ENCODE results near the gene POLR3G. TPM values are rescaled to one million over a fixed set of nuclear protein-coding genes. Genes with fewer than 3 reads are reported as not detected.

POLR3G gene
- total and polyA plus RNA-seq, 10 donors: 0.93 to 4.3 (median 2.2) TPM

DNA sequence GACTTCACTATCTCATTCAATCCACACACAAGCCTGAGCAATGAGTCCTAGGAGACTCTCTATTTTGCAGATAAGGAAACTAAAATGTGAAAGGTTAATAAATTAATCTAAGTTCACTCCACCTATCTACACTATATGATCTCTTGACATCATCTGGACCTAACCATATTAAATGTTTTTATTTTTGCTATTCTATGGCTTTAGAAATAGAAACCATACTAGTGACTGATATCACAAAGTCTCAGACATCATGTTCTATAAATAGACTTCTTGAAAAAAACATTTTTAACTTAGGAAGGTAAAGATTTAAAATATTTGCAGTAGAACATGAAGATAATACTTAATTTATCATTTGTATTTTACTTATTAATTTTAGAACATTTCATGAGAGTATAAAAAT lies 74.6 kb downstream of the POLR3G start:
- TF ChIP-seq CTCF (IDR thresholded peaks at IDR 0.05 in 8 of 11, conservative IDR thresholded peaks at IDR 0.05 in 3 of 11) (no peak), POLR2AphosphoS5 (IDR thresholded peaks at IDR 0.05) (no peak), POLR2A (IDR thresholded peaks at IDR 0.05) (no peak)
- Histone ChIP-seq H3K4me3 (no peak overlapping the region), H3K27me3 (replicated peaks in 1 of 7) (peaks cover 0 to 57% (median 0%) of the 10 kb centered on the region in 7 donors), H3K9me3 (no peaks in the 10 kb centered on the region), H3K36me3 (no peaks in the 10 kb centered on the region), H3K4me1 (peaks cover 0 to 5% (median 0%) of the 10 kb centered on the region in 6 donors), H3K27ac (no peak overlapping the region)
- DNase-seq: no peak
- intact Hi-C loops (cut with DNase I; ENCODE audit: low total_unique reads): no loop called here

GRCh38 chr5:90549729-90550275 lies 75.1 kb downstream of the POLR3G start:
- 40 to 69% (median 62%) methylated on average over 2 of the region's 2 CpGs for WGBS, 5 donors
- no peak overlapping the region for H3K4me3 ChIP-seq
- no peak for TF ChIP-seq POLR2A (IDR thresholded peaks at IDR 0.05)
- TF ChIP-seq CTCF (IDR thresholded peaks at IDR 0.05 in 8 of 11, conservative IDR thresholded peaks at IDR 0.05 in 3 of 11): no peak
- no peak for TF ChIP-seq POLR2AphosphoS5 (IDR thresholded peaks at IDR 0.05)
- intact Hi-C loops (cut with DNase I; ENCODE audit: low total_unique reads): no loop called here
- peaks cover 0 to 57% (median 0%) of the 10 kb centered on the region in 7 donors for H3K27me3 ChIP-seq (replicated peaks in 1 of 7)
- H3K36me3 ChIP-seq: no peaks in the 10 kb centered on the region
- H3K9me3 ChIP-seq: no peaks in the 10 kb centered on the region
- H3K27ac ChIP-seq: no peak overlapping the region
- peaks cover 0 to 5% (median 0%) of the 10 kb centered on the region in 6 donors for H3K4me1 ChIP-seq
- DNase-seq: no peak

- intact Hi-C loops (cut with DNase I; ENCODE audit: low total_unique reads): no loop called here
- Histone ChIP-seq H3K36me3 (no peaks in the 10 kb centered on the region), H3K27ac (no peak overlapping the region), H3K27me3 (replicated peaks in 1 of 7) (peaks cover 0 to 47% (median 0%) of the 10 kb centered on the region in 7 donors), H3K4me3 (no peak overlapping the region), H3K9me3 (no peaks in the 10 kb centered on the region), H3K4me1 (peaks cover 0 to 5% (median 0%) of the 10 kb centered on the region in 6 donors)
- 48 to 62% (median 60%) methylated on average over 3 of the region's 3 CpGs for WGBS, 5 donors
- no peak for DNase-seq
- no peak for TF ChIP-seq CTCF (IDR thresholded peaks at IDR 0.05 in 8 of 11, conservative IDR thresholded peaks at IDR 0.05 in 3 of 11)
- no peak for TF ChIP-seq POLR2A (IDR thresholded peaks at IDR 0.05)
- TF ChIP-seq POLR2AphosphoS5 (IDR thresholded peaks at IDR 0.05): no peak
Measured at GRCh38 chr5:90550963-90551362, 76.3 kb downstream of the POLR3G start.

DNA sequence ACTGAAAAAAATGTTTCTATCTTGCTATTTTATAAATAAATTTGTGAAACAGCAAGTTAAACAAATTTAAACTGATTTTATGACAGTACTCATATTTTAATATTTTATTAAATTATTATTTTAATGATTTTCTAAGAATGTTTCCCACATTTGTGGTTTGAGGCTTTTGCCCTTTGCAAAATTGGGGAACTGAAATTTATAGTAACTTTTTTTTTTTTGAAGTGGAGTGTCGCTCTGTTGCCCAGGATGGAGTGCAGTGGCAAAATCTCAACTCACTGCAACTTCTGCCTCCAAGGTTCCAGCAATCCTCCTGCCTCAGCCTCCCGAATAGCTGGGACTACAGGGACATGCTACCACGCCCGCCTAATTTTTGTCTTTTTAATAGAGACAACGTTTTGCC lies 76.7 kb downstream of the POLR3G start:
- H3K4me1 ChIP-seq: peaks cover 0 to 5% (median 0%) of the 10 kb centered on the region in 6 donors
- H3K36me3 ChIP-seq: no peaks in the 10 kb centered on the region
- WGBS, 5 donors: 69 to 81% (median 70%) methylated on average over 5 of the region's 5 CpGs
- TF ChIP-seq CTCF (IDR thresholded peaks at IDR 0.05 in 8 of 11, conservative IDR thresholded peaks at IDR 0.05 in 3 of 11) (no peak), POLR2AphosphoS5 (IDR thresholded peaks at IDR 0.05) (no peak), POLR2A (IDR thresholded peaks at IDR 0.05) (no peak)
- H3K27me3 ChIP-seq (replicated peaks in 1 of 7): peaks cover 0 to 47% (median 0%) of the 10 kb centered on the region in 7 donors
- no peaks in the 10 kb centered on the region for H3K9me3 ChIP-seq
- H3K4me3 ChIP-seq: no peak overlapping the region
- DNase-seq: no peak
- H3K27ac ChIP-seq: no peak overlapping the region
- intact Hi-C loops (cut with DNase I; ENCODE audit: low total_unique reads): no loop called here

All from spleen (tissue), 11 donors.